Measurements from ENCODE around the gene FANCB. TPM values are rescaled to one million over a fixed set of nuclear protein-coding genes. Genes with fewer than 3 reads are reported as not detected.

FANCB gene
- total RNA-seq, 1 experiment from 2014 or later = 11.3 TPM

GRCh38 chrX:14916017-14916674, 43.3 kb upstream of the FANCB start:
- TF ChIP-seq ZNF274 (IDR thresholded peaks at IDR 0.05; ENCODE audit: low read depth, low read length) (no peak), FOSL1 (IDR thresholded peaks at IDR 0.05; ENCODE audit: low read depth) (no peak), CEBPB (IDR thresholded peaks at IDR 0.05; ENCODE audit: low read depth) (no peak), EGR1 (IDR thresholded peaks at IDR 0.05; ENCODE audit: low read depth) (no peak), REST (IDR thresholded peaks at IDR 0.05; ENCODE audit: low read depth) (no peak), POLR2A (IDR thresholded peaks at IDR 0.05; ENCODE audit: borderline replicate concordance, extremely low read depth, insufficient read depth, insufficient read length) (no peak), SRF (IDR thresholded peaks at IDR 0.05; ENCODE audit: low read depth) (no peak), RAD21 (IDR thresholded peaks at IDR 0.05; ENCODE audit: low read depth) (no peak), CBX3 (IDR thresholded peaks at IDR 0.05; ENCODE audit: low read depth) (no peak), TCF7L2 (IDR thresholded peaks at IDR 0.05; ENCODE audit: borderline replicate concordance, extremely low read depth, insufficient read depth, insufficient read length) (no peak), SP1 (IDR thresholded peaks at IDR 0.05; ENCODE audit: low read depth) (no peak), SIN3A (IDR thresholded peaks at IDR 0.05; ENCODE audit: low read depth) (no peak), ZBTB33 (IDR thresholded peaks at IDR 0.05; ENCODE audit: extremely low read depth, insufficient replicate concordance, low read length) (no peak), EZH2phosphoT487 (IDR thresholded peaks at IDR 0.05; ENCODE audit: borderline replicate concordance) (no peak)
- Histone ChIP-seq H3K27me3 (ENCODE audit: insufficient read depth, low read length) (no peaks in the 10 kb centered on the region), H3K9me2 (ENCODE audit: insufficient read depth) (no peaks in the 10 kb centered on the region), H3K9ac (ENCODE audit: low read length) (no peak overlapping the region), H3K79me2 (ENCODE audit: insufficient read depth, low read length) (no peaks in the 10 kb centered on the region), H3K36me3 (ENCODE audit: control insufficient read depth in 1 of 2, insufficient read depth in 2 of 2, low read length in 2 of 2) (no peaks in the 10 kb centered on the region; a peak in 1 of 4 replicates), H3K27ac (ENCODE audit: low read depth, low read length) (no peak overlapping the region), H4K20me1 (ENCODE audit: insufficient read depth) (no peaks in the 10 kb centered on the region), H2AFZ (ENCODE audit: low read depth, low read length, poor library complexity, severe bottlenecking) (no peak overlapping the region), H3K4me2 (ENCODE audit: low read length) (no peak overlapping the region), H3K4me1 (ENCODE audit: control insufficient read depth in 1 of 2, insufficient read depth in 2 of 2, low read length in 2 of 2) (no peaks in the 10 kb centered on the region), H3K9me3 (ENCODE audit: control insufficient read depth in 1 of 2, insufficient read depth in 1 of 2, low read depth in 1 of 2, low read length in 2 of 2) (no peaks in the 10 kb centered on the region), H3K4me3 (replicated peaks in 1 of 2; ENCODE audit: low read depth in 1 of 2, low read length in 2 of 2) (no peak overlapping the region)
- intact Hi-C loops (cut with micrococcal nuclease) = no loop called here
- ChIA-PET POLR2A (no interaction called here), RAD21 (ENCODE audit: low non-redundant PET in 1 of 2, low total read pairs in 2 of 2, uncharacterized antibody in 2 of 2, unreplicated experiment in 2 of 2) (no interaction called here), CTCF (no interaction called here)
- DNase-seq (ENCODE audit: low read depth, low spot score) = no peak
- no TSS peak for BruUV-seq (replicated peaks)
- ATAC-seq = no peak; the same call in 1 of the 2 replicates
